ENCODE data around the gene UBR3. TPM values are rescaled to one million over a fixed set of nuclear protein-coding genes. Genes with fewer than 3 reads are reported as not detected.
A peak's percentile ranks its signal among the peaks of the same experiment; 100 is the strongest.

UBR3 gene
- total RNA-seq, 1 donor from 2014 or later: 29.5 TPM

GRCh38 chr2:169980643-169981042 lies 153.4 kb downstream of the UBR3 start:
- Mint-ChIP-seq H3K36me3 (ENCODE audit: low read depth) (peaks cover 29% of the 10 kb centered on the region), H3K9me3 (peaks cover 17% of the 10 kb centered on the region), H3K4me3 (no peak overlapping the region)

GRCh38 chr2:169982929-169983328 lies 155.7 kb downstream of the UBR3 start:
- no peak overlapping the region for H3K27ac Mint-ChIP-seq (ENCODE audit: unreplicated experiment)
- no peak for DNase-seq (ENCODE audit: low read depth, low spot score)
- H3K4me1 Mint-ChIP-seq: no peaks in the 10 kb centered on the region
- no peak overlapping the region for H3K4me3 Mint-ChIP-seq
- TF ChIP-seq CTCF (conservative IDR thresholded peaks at IDR 0.05): no peak
- no peaks in the 10 kb centered on the region for H3K27me3 Mint-ChIP-seq (ENCODE audit: low read depth)
- no peaks in the 10 kb centered on the region for H3K9me3 Mint-ChIP-seq
- H3K36me3 Mint-ChIP-seq (ENCODE audit: low read depth): peaks cover 9% of the 10 kb centered on the region

More at GRCh38 chr2:169980643-169981042, 153.4 kb downstream of the UBR3 start:
- Mint-ChIP-seq H3K4me1 (no peaks in the 10 kb centered on the region), H3K27ac (ENCODE audit: unreplicated experiment) (no peak overlapping the region), H3K27me3 (ENCODE audit: low read depth) (no peaks in the 10 kb centered on the region)
- TF ChIP-seq CTCF (conservative IDR thresholded peaks at IDR 0.05): no peak
- no peak for DNase-seq (ENCODE audit: low read depth, low spot score)

GRCh38 chr2:169983506-169983905 lies 156.3 kb downstream of the UBR3 start:
- Mint-ChIP-seq H3K27me3 (ENCODE audit: low read depth) (no peaks in the 10 kb centered on the region), H3K4me3 (no peak overlapping the region), H3K4me1 (no peaks in the 10 kb centered on the region), H3K9me3 (no peaks in the 10 kb centered on the region), H3K27ac (ENCODE audit: unreplicated experiment) (no peak overlapping the region), H3K36me3 (ENCODE audit: low read depth) (peaks cover 4% of the 10 kb centered on the region)
- no peak for DNase-seq (ENCODE audit: low read depth, low spot score)
- TF ChIP-seq CTCF (conservative IDR thresholded peaks at IDR 0.05): peak; percentile 23

GRCh38 chr2:169984145-169984544 lies 156.9 kb downstream of the UBR3 start:
- no peaks in the 10 kb centered on the region for H3K4me1 Mint-ChIP-seq
- TF ChIP-seq CTCF (conservative IDR thresholded peaks at IDR 0.05): no peak
- H3K9me3 Mint-ChIP-seq: no peaks in the 10 kb centered on the region
- H3K4me3 Mint-ChIP-seq: no peak overlapping the region
- DNase-seq (ENCODE audit: low read depth, low spot score): no peak
- no peaks in the 10 kb centered on the region for H3K27me3 Mint-ChIP-seq (ENCODE audit: low read depth)
- peaks cover 2% of the 10 kb centered on the region for H3K36me3 Mint-ChIP-seq (ENCODE audit: low read depth)
- H3K27ac Mint-ChIP-seq (ENCODE audit: unreplicated experiment): no peak overlapping the region

GRCh38 chr2:169994752-169995151 lies 167.5 kb downstream of the UBR3 start:
- Mint-ChIP-seq H3K9me3 (peaks cover 2% of the 10 kb centered on the region), H3K27me3 (ENCODE audit: low read depth) (no peaks in the 10 kb centered on the region), H3K27ac (ENCODE audit: unreplicated experiment) (no peak overlapping the region), H3K4me1 (no peaks in the 10 kb centered on the region), H3K4me3 (no peak overlapping the region), H3K36me3 (ENCODE audit: low read depth) (peaks cover 18% of the 10 kb centered on the region)
- DNase-seq (ENCODE audit: low read depth, low spot score): no peak
- no peak for TF ChIP-seq CTCF (conservative IDR thresholded peaks at IDR 0.05)
